HG02970 (cell line): ENCODE data around the gene NPFF.

Source experiments
- ATAC-seq: cut with Tn5 transposase; IDR thresholded peaks from one replicate; pipeline ENCODE4 v1.9.1; 2021; ENCODE audit warnings: mild to moderate bottlenecking, moderate library complexity, moderate number of reproducible peaks; ENCODE audit not compliant: unreplicated experiment, low FRiP score

NPFF gene

GRCh38 chr12:53479331-53479730, 28.0 kb downstream of the NPFF start:
- no peak for ATAC-seq

- no peak for ATAC-seq
Measured at GRCh38 chr12:53478865-53479264, 28.4 kb downstream of the NPFF start.

GRCh38 chr12:53476769-53477209, 30.5 kb downstream of the NPFF start:
- ATAC-seq: no peak

GRCh38 chr12:53474819-53475218, 32.5 kb downstream of the NPFF start:
- no peak for ATAC-seq

- no peak for ATAC-seq
Measured at GRCh38 chr12:53474077-53474476, 33.2 kb downstream of the NPFF start.

- ATAC-seq: no peak
Measured at GRCh38 chr12:53472056-53472582, 35.2 kb downstream of the NPFF start.

- ATAC-seq: no peak
Measured at GRCh38 chr12:53468282-53468681, 39.0 kb downstream of the NPFF start.

- no peak for ATAC-seq
Measured at GRCh38 chr12:53467880-53468279, 39.4 kb downstream of the NPFF start.

- no peak for ATAC-seq
Measured at GRCh38 chr12:53467082-53467481, 40.2 kb downstream of the NPFF start.

- ATAC-seq: no peak
Measured at GRCh38 chr12:53466640-53467039, 40.6 kb downstream of the NPFF start.

- ATAC-seq: no peak
Measured at GRCh38 chr12:53465679-53466078, 41.6 kb downstream of the NPFF start.

GRCh38 chr12:53464685-53465418, 42.4 kb downstream of the NPFF start:
- no peak for ATAC-seq

- no peak for ATAC-seq
Measured at GRCh38 chr12:53463802-53464560, 43.3 kb downstream of the NPFF start.

GRCh38 chr12:53462935-53463334, 44.3 kb downstream of the NPFF start:
- ATAC-seq: no peak

- ATAC-seq: no peak
Measured at GRCh38 chr12:53461591-53461990, 45.7 kb downstream of the NPFF start.

GRCh38 chr12:53461059-53461458, 46.2 kb downstream of the NPFF start:
- ATAC-seq: no peak

GRCh38 chr12:53459097-53459496, 48.2 kb downstream of the NPFF start:
- no peak for ATAC-seq
